ENCODE measurements around the gene KLHDC10. TPM values are rescaled to one million over a fixed set of nuclear protein-coding genes. Genes with fewer than 3 reads are reported as not detected.

The KLHDC10 gene
- total and polyA plus RNA-seq, 2 donors (not counting 1 experiment from before 2014, with no cell fraction given) = 7.1 to 25.7 TPM

DNA sequence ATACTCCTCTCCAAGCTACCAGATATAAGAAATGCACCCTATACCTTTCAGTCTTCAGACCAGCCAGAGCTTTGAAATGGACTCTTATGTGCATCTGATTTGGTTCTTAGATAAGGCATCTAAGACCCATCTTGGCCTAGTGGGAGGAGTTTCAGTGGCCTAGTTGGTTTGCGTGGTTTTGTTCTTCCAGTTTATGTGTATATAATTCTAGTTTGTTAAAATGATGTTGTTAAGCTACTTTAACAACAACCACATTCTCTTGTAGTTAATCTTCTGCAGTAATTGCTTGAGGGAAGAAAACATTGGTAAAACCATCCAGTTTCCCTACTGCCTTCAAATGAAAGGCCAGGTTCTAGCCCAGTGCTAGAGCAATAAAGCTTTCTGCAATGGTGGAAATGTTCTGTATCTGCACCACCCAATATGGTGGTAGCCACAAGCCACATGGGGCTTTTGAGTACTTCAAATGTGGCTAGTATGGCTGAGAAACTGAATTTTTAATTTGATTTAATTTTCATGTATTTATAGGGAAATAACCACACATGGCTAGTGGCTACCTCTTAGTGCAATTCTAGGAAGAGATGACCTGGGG is 66.3 kb downstream of the KLHDC10 start:
- ATAC-seq (ENCODE audit: low read depth) (no peak), DNase-seq (no peak)
- H3K9ac ChIP-seq (ENCODE audit: low read length) = no peak overlapping the region
- peaks cover 10 to 14% of the 10 kb centered on the region in 2 donors for H3K4me1 ChIP-seq (ENCODE audit: control insufficient read depth in 2 of 2, insufficient read depth in 2 of 2, low read length in 2 of 2)
- no peaks in the 10 kb centered on the region for H3K27me3 ChIP-seq (replicated peaks in 1 of 4; ENCODE audit: control extremely low read depth in 1 of 4, control insufficient read depth in 3 of 4, insufficient read depth in 4 of 4, low read length in 3 of 4)
- intact Hi-C loops (cut with micrococcal nuclease) = no loop called here
- ChIA-PET CTCF (no interaction called here), POLR2A (no interaction called here)
- no peaks in the 10 kb centered on the region for H4K20me1 ChIP-seq (ENCODE audit: control insufficient read depth, insufficient read depth, low read length, poor library complexity, severe bottlenecking)
- no peaks in the 10 kb centered on the region for H3K9me3 Mint-ChIP-seq (ENCODE audit: insufficient read depth)
- H3K27ac ChIP-seq (ENCODE audit: low read length in 2 of 2) = no peak overlapping the region
- no peak overlapping the region for H3K4me3 ChIP-seq (ENCODE audit: control extremely low read depth in 1 of 5, extremely low read depth in 1 of 5, insufficient read depth in 1 of 5, low read depth in 2 of 5, low read length in 4 of 5)
- H3K4me3 Mint-ChIP-seq = no peak overlapping the region
- no CpG with 5 or more reads among the region's 1 CpG for WGBS (ENCODE audit: insufficient coverage)
- H3K27me3 Mint-ChIP-seq = no peaks in the 10 kb centered on the region
- H3K27ac Mint-ChIP-seq = no peak overlapping the region
- TF ChIP-seq, protein P1, sequence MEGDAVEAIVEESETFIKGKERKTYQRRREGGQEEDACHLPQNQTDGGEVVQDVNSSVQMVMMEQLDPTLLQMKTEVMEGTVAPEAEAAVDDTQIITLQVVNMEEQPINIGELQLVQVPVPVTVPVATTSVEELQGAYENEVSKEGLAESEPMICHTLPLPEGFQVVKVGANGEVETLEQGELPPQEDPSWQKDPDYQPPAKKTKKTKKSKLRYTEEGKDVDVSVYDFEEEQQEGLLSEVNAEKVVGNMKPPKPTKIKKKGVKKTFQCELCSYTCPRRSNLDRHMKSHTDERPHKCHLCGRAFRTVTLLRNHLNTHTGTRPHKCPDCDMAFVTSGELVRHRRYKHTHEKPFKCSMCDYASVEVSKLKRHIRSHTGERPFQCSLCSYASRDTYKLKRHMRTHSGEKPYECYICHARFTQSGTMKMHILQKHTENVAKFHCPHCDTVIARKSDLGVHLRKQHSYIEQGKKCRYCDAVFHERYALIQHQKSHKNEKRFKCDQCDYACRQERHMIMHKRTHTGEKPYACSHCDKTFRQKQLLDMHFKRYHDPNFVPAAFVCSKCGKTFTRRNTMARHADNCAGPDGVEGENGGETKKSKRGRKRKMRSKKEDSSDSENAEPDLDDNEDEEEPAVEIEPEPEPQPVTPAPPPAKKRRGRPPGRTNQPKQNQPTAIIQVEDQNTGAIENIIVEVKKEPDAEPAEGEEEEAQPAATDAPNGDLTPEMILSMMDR (IDR thresholded peaks at IDR 0.05) = no peak
- TF ChIP-seq EZH2 (IDR thresholded peaks at IDR 0.05; ENCODE audit: borderline replicate concordance, insufficient read depth, low read depth, low read length, poor library complexity, severe bottlenecking) = no peak
- H3K9me3 ChIP-seq (ENCODE audit: control extremely low read depth in 1 of 3, control insufficient read depth in 2 of 3, insufficient read depth in 1 of 3, low read length in 2 of 3) = no peaks in the 10 kb centered on the region
- H3K4me2 ChIP-seq (replicated peaks; ENCODE audit: low read depth, low read length, poor library complexity, severe bottlenecking) = no peak overlapping the region
- H2AFZ ChIP-seq (ENCODE audit: insufficient read depth, low read depth, low read length, poor library complexity, severe bottlenecking) = no peak overlapping the region
- peaks cover 14% of the 10 kb centered on the region for H3K4me1 Mint-ChIP-seq
- no peaks in the 10 kb centered on the region for H3K79me2 ChIP-seq (ENCODE audit: control insufficient read depth, insufficient read depth, low read length)
- peaks cover 6 to 27% of the 10 kb centered on the region in 2 experiments for H3K36me3 ChIP-seq (replicated peaks in 1 of 2; ENCODE audit: control extremely low read depth in 1 of 2, control insufficient read depth in 1 of 2, extremely low read depth in 1 of 2, insufficient read depth in 2 of 2, low read length in 1 of 2)

DNA sequence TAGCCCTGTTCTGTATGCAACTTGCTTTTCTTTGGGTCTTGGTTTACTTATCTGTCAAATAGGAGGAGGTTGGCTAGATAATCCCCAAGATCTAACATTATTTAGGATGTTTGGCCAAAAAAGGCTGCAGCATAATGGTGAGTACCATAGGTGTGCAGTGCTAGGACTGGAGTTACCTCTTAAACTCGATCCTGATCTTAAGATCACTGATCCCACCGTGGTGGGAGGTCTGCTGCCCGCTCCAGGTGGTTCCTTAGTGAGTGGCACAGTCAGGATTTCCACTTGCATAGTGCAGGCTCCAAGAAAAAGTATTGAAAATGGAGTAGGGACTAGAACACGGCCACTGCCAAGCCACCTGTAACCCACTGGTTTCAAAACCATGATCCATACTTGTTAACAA is 66.9 kb downstream of the KLHDC10 start:
- Histone ChIP-seq H3K9ac (ENCODE audit: low read length) (no peak overlapping the region), H2AFZ (ENCODE audit: insufficient read depth, low read depth, low read length, poor library complexity, severe bottlenecking) (no peak overlapping the region), H3K4me3 (ENCODE audit: control extremely low read depth in 1 of 5, extremely low read depth in 1 of 5, insufficient read depth in 1 of 5, low read depth in 2 of 5, low read length in 4 of 5) (no peak overlapping the region), H3K79me2 (ENCODE audit: control insufficient read depth, insufficient read depth, low read length) (no peaks in the 10 kb centered on the region), H3K4me2 (replicated peaks; ENCODE audit: low read depth, low read length, poor library complexity, severe bottlenecking) (no peak overlapping the region), H3K4me1 (ENCODE audit: control insufficient read depth in 2 of 2, insufficient read depth in 2 of 2, low read length in 2 of 2) (peaks cover 15 to 19% of the 10 kb centered on the region in 2 donors), H3K27me3 (replicated peaks in 1 of 4; ENCODE audit: control extremely low read depth in 1 of 4, control insufficient read depth in 3 of 4, insufficient read depth in 4 of 4, low read length in 3 of 4) (no peaks in the 10 kb centered on the region), H4K20me1 (ENCODE audit: control insufficient read depth, insufficient read depth, low read length, poor library complexity, severe bottlenecking) (no peaks in the 10 kb centered on the region), H3K27ac (ENCODE audit: low read length in 2 of 2) (no peak overlapping the region), H3K36me3 (replicated peaks in 1 of 2; ENCODE audit: control extremely low read depth in 1 of 2, control insufficient read depth in 1 of 2, extremely low read depth in 1 of 2, insufficient read depth in 2 of 2, low read length in 1 of 2) (peaks cover 6 to 24% of the 10 kb centered on the region in 2 experiments), H3K9me3 (ENCODE audit: control extremely low read depth in 1 of 3, control insufficient read depth in 2 of 3, insufficient read depth in 1 of 3, low read length in 2 of 3) (no peaks in the 10 kb centered on the region)
- DNase-seq (no peak), ATAC-seq (ENCODE audit: low read depth) (no peak)
- Mint-ChIP-seq H3K27me3 (no peaks in the 10 kb centered on the region), H3K4me3 (no peak overlapping the region), H3K4me1 (peaks cover 18% of the 10 kb centered on the region), H3K9me3 (ENCODE audit: insufficient read depth) (no peaks in the 10 kb centered on the region), H3K27ac (no peak overlapping the region)
- no peak for TF ChIP-seq EZH2 (IDR thresholded peaks at IDR 0.05; ENCODE audit: borderline replicate concordance, insufficient read depth, low read depth, low read length, poor library complexity, severe bottlenecking)
- TF ChIP-seq, protein P1 (IDR thresholded peaks at IDR 0.05) = no peak
- ChIA-PET CTCF (no interaction called here), POLR2A (interaction anchor here (1.0 kb wide), 1 partner anchor 12 kb away, joined by 3 read pairs; no protein-coding TSS in a partner anchor)
- intact Hi-C loops (cut with micrococcal nuclease) = no loop called here
- WGBS (ENCODE audit: insufficient coverage) = 93% methylated on average over 2 of the region's 4 CpGs

All from B cell (primary cell).